GM10266 (cell line): ENCODE results near the gene VAV2.

Experiments
- DNase-seq: peaks from one replicate; pipeline ENCODE4 v3.0.0; 2012; ENCODE audit errors: extremely low spot score
- TF ChIP-seq, protein P1 (sequence below): IDR thresholded peaks from 2 replicates; pipeline ENCODE4 v1.5.1; 2012; ENCODE audit warnings: mild to moderate bottlenecking, low read depth; ENCODE audit not compliant: control insufficient read depth, insufficient read depth; ENCODE audit errors: missing control alignments

Gene VAV2

GRCh38 chr9:133713960-133714495 is 278.1 kb downstream of the VAV2 start:
- DNase-seq, result no peak
- TF ChIP-seq, protein P1, sequence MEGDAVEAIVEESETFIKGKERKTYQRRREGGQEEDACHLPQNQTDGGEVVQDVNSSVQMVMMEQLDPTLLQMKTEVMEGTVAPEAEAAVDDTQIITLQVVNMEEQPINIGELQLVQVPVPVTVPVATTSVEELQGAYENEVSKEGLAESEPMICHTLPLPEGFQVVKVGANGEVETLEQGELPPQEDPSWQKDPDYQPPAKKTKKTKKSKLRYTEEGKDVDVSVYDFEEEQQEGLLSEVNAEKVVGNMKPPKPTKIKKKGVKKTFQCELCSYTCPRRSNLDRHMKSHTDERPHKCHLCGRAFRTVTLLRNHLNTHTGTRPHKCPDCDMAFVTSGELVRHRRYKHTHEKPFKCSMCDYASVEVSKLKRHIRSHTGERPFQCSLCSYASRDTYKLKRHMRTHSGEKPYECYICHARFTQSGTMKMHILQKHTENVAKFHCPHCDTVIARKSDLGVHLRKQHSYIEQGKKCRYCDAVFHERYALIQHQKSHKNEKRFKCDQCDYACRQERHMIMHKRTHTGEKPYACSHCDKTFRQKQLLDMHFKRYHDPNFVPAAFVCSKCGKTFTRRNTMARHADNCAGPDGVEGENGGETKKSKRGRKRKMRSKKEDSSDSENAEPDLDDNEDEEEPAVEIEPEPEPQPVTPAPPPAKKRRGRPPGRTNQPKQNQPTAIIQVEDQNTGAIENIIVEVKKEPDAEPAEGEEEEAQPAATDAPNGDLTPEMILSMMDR, result no peak

DNA sequence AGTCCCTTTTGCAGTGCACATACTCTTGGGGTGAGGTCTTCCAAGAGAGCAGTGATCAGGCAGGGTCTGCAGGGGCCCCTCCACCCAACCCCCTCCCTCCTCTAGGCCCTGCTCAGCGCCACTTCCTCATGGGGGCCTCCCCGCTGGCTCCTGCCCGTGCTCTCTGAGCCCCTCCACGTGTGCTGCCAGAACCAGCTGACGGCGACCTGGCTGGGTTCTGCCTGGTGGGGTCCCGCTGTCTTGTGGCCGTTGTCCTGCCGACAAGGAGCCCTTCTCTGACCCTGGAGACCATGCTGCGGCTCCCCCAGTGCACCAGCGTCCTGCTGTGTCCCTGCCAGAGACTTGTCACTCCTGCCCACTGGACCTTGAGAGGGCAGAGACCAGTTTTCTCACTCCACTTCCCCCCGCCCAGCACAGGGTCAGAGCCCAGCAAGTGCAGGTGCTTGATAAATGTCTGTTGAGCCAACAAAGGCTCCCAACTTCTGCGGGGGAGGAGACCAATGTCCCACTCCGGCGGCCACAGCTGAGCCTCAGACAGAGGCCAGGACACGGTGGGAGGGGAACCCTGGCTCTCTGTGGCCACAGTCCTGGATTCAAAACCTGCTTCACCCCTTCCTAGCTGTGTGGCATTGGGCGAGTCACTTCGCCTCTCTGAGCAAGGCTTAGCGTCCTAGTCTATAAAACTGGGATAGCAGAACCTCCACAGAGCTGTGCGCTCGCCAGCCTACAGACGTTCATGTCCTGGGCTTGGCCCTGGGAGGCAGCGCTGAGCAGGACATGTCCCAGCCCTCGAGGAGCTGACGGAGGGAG is 278.8 kb downstream of the VAV2 start:
- no peak for DNase-seq
- TF ChIP-seq, protein P1, result no peak

DNA sequence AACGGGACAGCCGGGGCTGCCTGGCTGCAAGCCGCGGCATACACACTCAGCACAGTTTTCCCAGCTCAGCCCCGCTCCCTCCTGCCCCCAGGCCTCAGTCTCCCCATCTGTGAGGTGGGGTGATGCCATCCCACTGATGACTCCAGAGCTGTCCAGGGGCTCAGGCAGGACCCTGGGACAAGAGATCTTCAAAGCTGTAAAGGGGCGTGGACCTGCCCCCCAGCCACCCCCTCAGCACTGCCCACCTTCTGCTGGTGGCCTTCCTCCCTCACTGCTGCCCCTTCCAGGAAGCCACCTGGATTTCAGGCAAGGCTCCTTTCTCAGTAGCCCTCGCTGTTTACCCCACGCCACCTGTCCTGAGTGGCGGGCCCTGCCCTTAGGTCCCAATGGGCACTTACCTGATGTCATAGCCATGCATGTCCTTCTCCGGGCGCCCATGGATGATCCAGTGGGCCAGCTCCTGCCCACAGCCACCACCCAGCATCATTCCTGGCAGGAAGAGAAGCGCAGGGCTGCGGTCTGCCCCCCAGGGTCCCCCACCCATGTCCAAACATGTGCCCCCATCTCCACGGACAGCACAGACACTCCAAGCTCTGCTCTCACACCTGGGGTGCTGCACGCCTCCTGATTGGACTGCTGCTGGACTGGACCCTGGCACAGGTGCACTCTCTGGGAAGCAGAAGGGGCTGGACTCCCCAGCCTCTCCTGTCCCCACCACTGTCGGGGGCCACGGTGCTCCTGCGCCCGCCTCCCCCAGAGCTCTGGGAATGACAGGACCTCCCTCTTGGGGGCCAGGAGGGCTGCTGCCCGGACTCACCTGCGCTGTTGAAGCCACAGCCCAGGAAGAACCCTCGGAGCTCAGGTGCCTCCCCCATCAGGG is 279.7 kb downstream of the VAV2 start:
- TF ChIP-seq, protein P1, result no peak
- DNase-seq, result no peak
